Amniotic epithelial cell (primary cell): ENCODE data around the gene WWOX.

Experiments used
- DNase-seq: peaks from one replicate; pipeline ENCODE4 v3.0.0-alpha.2; 2010; ENCODE audit warnings: low read depth

Gene WWOX

GRCh38 chr16:78146807-78147206 is 47.4 kb downstream of the WWOX start:
- no peak for DNase-seq

GRCh38 chr16:78147911-78148401 is 48.5 kb downstream of the WWOX start:
- no peak for DNase-seq

GRCh38 chr16:78150233-78150632 is 50.8 kb downstream of the WWOX start:
- no peak for DNase-seq

- DNase-seq, result no peak
These were observed 55.4 kb downstream of the WWOX start for GRCh38 chr16:78154729-78155461.

- DNase-seq, result no peak
These were observed 56.4 kb downstream of the WWOX start for GRCh38 chr16:78155791-78156345.

GRCh38 chr16:78161023-78161729 is 61.7 kb downstream of the WWOX start:
- DNase-seq, result no peak

GRCh38 chr16:78163772-78164670 is 64.6 kb downstream of the WWOX start:
- DNase-seq, result no peak

GRCh38 chr16:78170494-78170933 is 71.1 kb downstream of the WWOX start:
- DNase-seq, result no peak

- no peak for DNase-seq
These were observed 75.8 kb downstream of the WWOX start for GRCh38 chr16:78175287-78175686.

GRCh38 chr16:78176435-78176834 is 77.0 kb downstream of the WWOX start:
- no peak for DNase-seq

GRCh38 chr16:78177218-78177617 is 77.8 kb downstream of the WWOX start:
- DNase-seq, result no peak

GRCh38 chr16:78177987-78178386 is 78.5 kb downstream of the WWOX start:
- DNase-seq, result no peak

GRCh38 chr16:78179666-78180065 is 80.2 kb downstream of the WWOX start:
- no peak for DNase-seq

- no peak for DNase-seq
These were observed 80.9 kb downstream of the WWOX start for GRCh38 chr16:78180349-78180748.

GRCh38 chr16:78183437-78184237 is 84.2 kb downstream of the WWOX start:
- DNase-seq, result no peak

- DNase-seq, result no peak
These were observed 85.1 kb downstream of the WWOX start for GRCh38 chr16:78184238-78185183.

- no peak for DNase-seq
These were observed 89.7 kb downstream of the WWOX start for GRCh38 chr16:78189121-78189520.

GRCh38 chr16:78192734-78193488 is 93.5 kb downstream of the WWOX start:
- no peak for DNase-seq

- DNase-seq, result no peak
These were observed 95.5 kb downstream of the WWOX start for GRCh38 chr16:78194948-78195347.
